NCI-H2227 treated with DMSO at 0.1 percent for 48 hours (cell line): ENCODE results near the gene PLXNA4.

Source experiments
- DNase-seq: peaks from one replicate; lab custom pipeline; 2025; lab: John Stamatoyannopoulos, UW

PLXNA4 gene

DNA sequence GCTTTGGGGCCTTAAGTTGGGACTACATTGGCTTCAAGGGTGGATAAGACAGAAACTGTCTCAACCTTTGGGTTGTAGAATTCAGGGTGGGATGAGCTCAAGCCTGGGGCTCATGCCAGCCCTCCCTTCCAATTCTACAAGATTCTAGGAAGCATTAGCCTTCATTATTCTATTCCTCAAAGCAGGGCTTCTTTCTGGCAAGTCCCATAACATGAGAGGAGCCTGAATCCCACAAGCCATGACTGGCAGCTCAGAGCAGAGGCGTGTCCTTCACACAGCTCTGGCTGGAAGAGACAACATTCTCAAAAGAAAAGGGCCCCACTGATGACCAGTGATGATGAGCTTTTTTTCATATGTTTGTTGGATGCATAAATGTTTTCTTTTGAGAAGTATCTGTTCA, 187.6 kb downstream of the PLXNA4 start:
- no peak for DNase-seq

GRCh38 chr7:132387596-132387995, 188.7 kb downstream of the PLXNA4 start:
- DNase-seq: no peak

- DNase-seq: no peak
Measured at GRCh38 chr7:132386201-132386681, 190.0 kb downstream of the PLXNA4 start.

GRCh38 chr7:132383962-132384361, 192.3 kb downstream of the PLXNA4 start:
- DNase-seq: no peak

- no peak for DNase-seq
Measured at GRCh38 chr7:132381742-132382472, 194.4 kb downstream of the PLXNA4 start.

GRCh38 chr7:132380059-132380458, 196.2 kb downstream of the PLXNA4 start:
- no peak for DNase-seq

DNA sequence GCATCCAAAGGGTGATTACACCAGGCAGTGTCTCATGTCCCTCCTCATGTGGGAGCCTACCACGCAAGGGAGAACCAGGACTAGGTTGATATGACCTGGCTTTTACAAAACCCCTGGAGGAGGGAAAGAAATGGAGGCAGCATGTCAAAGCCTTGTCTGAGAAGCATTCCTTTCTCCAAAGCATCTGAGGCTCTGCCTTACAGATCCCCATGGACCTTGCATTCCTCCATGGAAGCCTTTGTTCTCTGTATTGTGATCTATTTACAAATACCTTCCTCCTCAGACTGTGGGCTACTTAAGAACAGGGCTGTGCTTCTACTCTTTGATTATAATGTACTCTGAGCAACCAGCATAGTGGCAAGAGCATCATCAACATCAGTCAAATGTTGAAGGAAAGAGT, 197.0 kb downstream of the PLXNA4 start:
- DNase-seq: no peak

- no peak for DNase-seq
Measured at GRCh38 chr7:132377703-132378584, 198.3 kb downstream of the PLXNA4 start.

DNA sequence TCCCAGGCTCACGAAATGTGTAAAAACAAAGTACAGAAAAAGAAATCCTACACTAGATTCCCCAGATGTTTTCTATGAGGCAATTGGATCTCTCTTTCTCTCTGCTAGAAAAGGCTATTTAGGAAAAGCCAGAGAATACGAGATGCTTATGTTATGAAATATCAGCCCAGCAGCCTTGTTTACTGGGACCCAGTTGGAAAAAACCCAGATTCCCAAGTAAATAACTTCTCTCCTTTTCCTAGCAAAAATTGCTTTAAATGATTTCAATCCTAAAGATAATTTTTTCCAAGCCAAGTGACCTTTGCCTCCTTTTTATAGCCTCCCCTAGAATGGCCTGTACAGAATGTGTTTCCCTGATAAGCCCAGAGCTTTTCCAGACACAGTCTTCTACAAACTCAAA, 199.3 kb downstream of the PLXNA4 start:
- no peak for DNase-seq

DNA sequence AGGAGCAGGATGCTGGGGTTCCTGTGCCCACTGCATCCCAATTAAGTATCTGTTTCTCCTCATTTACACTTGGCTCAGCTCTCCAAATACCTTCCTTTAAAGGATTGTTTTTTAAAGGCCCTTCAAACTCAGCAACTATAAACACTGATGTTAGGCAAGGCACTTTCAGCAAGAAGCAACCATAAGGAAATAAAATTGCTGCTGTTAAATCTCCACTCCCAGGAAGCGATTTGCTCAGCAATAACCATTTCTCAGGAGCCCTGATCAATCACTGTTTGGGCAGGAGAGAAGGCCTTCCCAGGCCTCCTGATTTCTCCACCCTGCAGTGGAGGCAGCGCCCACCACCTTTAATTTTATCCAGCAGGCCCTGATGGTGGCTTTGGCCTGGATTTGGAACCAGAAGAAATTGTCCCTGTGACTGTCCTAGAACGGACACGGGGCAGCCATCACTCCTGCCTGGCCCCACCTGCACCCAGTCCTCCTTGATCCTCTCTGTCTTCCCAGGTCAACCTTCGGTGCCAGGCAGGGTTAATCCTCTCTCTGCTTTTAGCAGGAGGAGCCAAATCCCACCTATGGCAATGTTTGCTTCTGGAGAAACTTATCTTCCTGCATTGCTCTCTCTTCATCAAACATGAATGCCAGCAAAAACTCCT, 199.8 kb downstream of the PLXNA4 start:
- no peak for DNase-seq

- no peak for DNase-seq
Measured at GRCh38 chr7:132373879-132374278, 202.4 kb downstream of the PLXNA4 start.

- no peak for DNase-seq
Measured at GRCh38 chr7:132373041-132373440, 203.2 kb downstream of the PLXNA4 start.

GRCh38 chr7:132371948-132372347, 204.3 kb downstream of the PLXNA4 start:
- DNase-seq: no peak

DNA sequence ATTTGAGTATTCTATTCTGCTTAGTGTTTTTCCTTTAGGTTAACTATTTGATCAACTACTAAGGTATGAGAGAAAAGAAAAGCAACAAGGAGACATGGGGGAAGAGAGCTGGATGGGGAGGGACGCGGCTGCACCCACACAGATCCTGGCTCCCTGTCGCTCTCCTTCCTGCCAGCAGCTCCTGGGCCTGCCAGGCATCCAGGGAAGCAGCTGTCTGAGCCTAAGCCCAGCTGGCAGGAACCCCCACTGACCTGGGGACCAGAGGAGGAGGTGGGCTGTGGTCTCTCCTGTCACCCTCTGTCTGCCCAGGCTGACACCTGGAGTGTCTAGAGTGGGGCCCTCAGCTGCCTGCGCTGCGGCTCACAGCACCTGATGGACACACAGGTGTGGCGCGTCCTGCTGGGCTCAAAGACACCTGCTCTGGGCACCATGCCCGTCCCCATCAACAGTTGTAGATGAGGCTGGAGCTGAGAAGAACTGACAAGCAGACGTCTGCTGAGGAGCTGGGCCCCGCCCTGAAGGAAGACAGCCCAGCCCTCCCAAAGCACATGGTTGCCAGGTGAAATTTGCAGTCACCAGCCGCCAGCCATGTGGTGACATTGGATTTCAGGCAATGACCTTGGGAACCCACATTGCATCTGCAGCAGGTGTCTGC, 207.9 kb downstream of the PLXNA4 start:
- DNase-seq: no peak

DNA sequence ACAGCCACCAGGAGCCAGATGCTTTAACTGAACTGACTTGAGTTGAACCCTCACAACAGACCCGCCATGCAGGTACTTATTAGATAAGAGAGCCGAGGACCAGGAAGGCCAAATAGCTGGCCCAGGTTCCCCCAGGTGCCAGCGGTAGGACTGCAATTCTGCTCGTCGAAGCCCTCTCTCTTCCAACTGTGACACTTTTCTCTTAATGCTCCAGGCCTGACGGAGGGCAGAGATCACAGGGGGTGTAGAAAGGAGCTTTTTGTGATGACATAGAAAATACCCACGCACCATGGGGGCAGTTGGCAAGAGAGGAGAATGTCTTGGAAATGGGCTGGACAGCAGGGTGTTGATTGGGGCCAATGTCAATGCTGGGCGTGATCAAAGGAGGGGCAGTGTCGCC, 208.5 kb downstream of the PLXNA4 start:
- DNase-seq: no peak

DNA sequence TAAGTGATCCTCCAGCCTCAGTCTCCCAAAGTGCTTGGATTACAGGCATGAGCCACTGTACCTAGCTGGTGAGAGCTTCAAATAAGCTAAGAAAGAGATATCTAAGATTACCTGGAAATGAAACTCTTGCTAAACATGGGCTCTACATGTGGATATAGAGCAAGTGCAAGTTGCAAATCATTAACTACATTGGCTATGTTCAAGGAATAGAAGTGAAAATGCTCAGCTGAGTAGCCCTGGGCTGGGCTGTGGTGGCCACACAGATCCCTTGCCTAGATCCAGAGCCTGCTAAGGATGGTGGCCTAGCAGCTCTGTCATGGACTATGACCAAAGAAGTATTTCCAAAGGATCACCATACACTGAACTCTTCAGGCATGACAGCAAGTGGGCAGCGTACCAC, 209.3 kb downstream of the PLXNA4 start:
- no peak for DNase-seq

- no peak for DNase-seq
Measured at GRCh38 chr7:132364226-132364625, 212.0 kb downstream of the PLXNA4 start.

GRCh38 chr7:132362059-132362458, 214.2 kb downstream of the PLXNA4 start:
- no peak for DNase-seq

GRCh38 chr7:132361146-132361545, 215.1 kb downstream of the PLXNA4 start:
- no peak for DNase-seq

DNA sequence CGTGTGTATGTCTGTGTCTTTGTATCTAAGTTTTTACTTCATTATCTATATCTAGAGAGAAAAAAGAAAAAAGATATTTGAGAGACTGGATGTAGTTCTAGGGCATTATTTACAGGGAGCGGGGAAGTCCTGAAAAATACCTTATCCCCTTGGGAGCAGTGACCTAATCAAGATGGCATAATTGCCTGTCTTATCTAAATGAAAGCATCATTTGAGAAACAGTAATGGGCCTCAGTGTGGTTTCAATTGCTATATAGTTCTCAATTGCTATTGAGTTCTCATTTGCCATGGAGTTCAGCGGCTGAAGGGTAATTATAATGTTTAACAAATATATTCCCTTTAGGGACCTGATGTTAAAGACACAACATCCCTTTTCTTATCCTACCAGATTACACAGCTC, 216.5 kb downstream of the PLXNA4 start:
- DNase-seq: no peak

DNA sequence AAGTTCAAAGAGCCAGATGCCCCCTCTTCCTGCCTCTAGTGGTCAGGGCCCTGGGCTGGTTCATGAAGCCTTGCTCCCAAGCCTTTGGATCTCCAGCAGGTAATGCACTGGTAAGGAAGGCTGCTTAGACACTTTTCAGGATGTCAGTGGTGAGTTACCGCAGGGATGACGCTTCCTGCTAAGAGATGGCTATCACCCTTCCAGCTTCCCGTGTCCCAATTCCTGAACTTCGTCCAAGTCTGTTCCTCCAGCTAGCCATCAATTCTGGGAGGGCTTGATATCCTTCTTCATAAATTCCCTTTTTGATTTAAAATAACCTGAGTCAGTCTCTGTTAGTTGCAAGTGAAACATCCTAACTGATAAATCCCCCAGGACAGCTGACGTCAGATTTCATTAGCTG, 221.2 kb downstream of the PLXNA4 start:
- no peak for DNase-seq

- peak; percentile 14 for DNase-seq
Measured at GRCh38 chr7:132354527-132354926, 221.7 kb downstream of the PLXNA4 start.
